Adipocyte (in vitro differentiated cells): ENCODE data around the gene ITSN1.
"Not testable (repeated sequence)": the region's sequence is repeated elsewhere in the genome, so short reads cannot be mapped to it uniquely, and the experiment has no call there.

ENCODE experiments used
- DNase-seq: peaks from one replicate; pipeline ENCODE4 v3.0.0-alpha.2; 2015; ENCODE audit warnings: low read depth
- H3K27me3 ChIP-seq: replicated peaks from 2 replicates; pipeline ENCODE4 v1.7.0; 2013; ENCODE audit warnings: mild to moderate bottlenecking, low read length, moderate library complexity; ENCODE audit not compliant: control insufficient read depth, insufficient read depth
- H3K36me3 ChIP-seq: 2 replicates; pipeline ENCODE4 v1.7.0; 2013; ENCODE audit warnings: low read length, mild to moderate bottlenecking, moderate library complexity; ENCODE audit not compliant: control insufficient read depth, insufficient read depth, severe bottlenecking
- H3K4me1 ChIP-seq: 2 replicates; pipeline ENCODE4 v1.7.0; 2013; ENCODE audit warnings: mild to moderate bottlenecking, low read length, moderate library complexity; ENCODE audit not compliant: control insufficient read depth, insufficient read depth
- H3K4me3 ChIP-seq: 2 replicates; pipeline ENCODE4 v1.7.0; 2013; ENCODE audit warnings: mild to moderate bottlenecking, low read length, moderate library complexity
- H3K9ac ChIP-seq: 2 replicates; pipeline ENCODE4 v1.7.0; 2013; ENCODE audit warnings: mild to moderate bottlenecking, low read length, moderate library complexity
- H3K9me3 ChIP-seq: 2 replicates; pipeline ENCODE4 v1.7.0; 2013; ENCODE audit warnings: mild to moderate bottlenecking, low read length, moderate library complexity; ENCODE audit not compliant: control insufficient read depth

ITSN1 gene

GRCh38 chr21:33858667-33859372 lies 216.5 kb downstream of the ITSN1 start:
- Histone ChIP-seq H3K27me3 (peaks cover 5% of the 10 kb centered on the region), H3K4me3 (no peak overlapping the region), H3K9ac (no peak overlapping the region), H3K9me3 (no peaks in the 10 kb centered on the region), H3K4me1 (peaks cover 15% of the 10 kb centered on the region), H3K36me3 (no peaks in the 10 kb centered on the region)
- DNase-seq = no peak

- Histone ChIP-seq H3K4me3 (no peak overlapping the region), H3K36me3 (no peaks in the 10 kb centered on the region), H3K27me3 (peaks cover 5% of the 10 kb centered on the region), H3K9me3 (no peaks in the 10 kb centered on the region), H3K4me1 (peaks cover 15% of the 10 kb centered on the region), H3K9ac (no peak overlapping the region)
- no peak for DNase-seq
Observed at GRCh38 chr21:33859373-33860102, 217.2 kb downstream of the ITSN1 start.

GRCh38 chr21:33860332-33860879 lies 218.1 kb downstream of the ITSN1 start:
- no peak overlapping the region for H3K9ac ChIP-seq
- H3K9me3 ChIP-seq = no peaks in the 10 kb centered on the region
- H3K36me3 ChIP-seq = no peaks in the 10 kb centered on the region
- peaks cover 10% of the 10 kb centered on the region for H3K4me1 ChIP-seq
- no peak overlapping the region for H3K4me3 ChIP-seq
- peaks cover 5% of the 10 kb centered on the region for H3K27me3 ChIP-seq
- DNase-seq = no peak

GRCh38 chr21:33861125-33861524 lies 218.8 kb downstream of the ITSN1 start:
- no peak overlapping the region for H3K9ac ChIP-seq
- H3K27me3 ChIP-seq = peaks cover 5% of the 10 kb centered on the region
- H3K36me3 ChIP-seq = no peaks in the 10 kb centered on the region
- no peak for DNase-seq
- peaks cover 10% of the 10 kb centered on the region for H3K4me1 ChIP-seq
- H3K4me3 ChIP-seq = no peak overlapping the region
- H3K9me3 ChIP-seq = no peaks in the 10 kb centered on the region

- H3K4me1 ChIP-seq = peaks cover 10% of the 10 kb centered on the region
- H3K27me3 ChIP-seq, H3K9me3 ChIP-seq, H3K9ac ChIP-seq, H3K4me3 ChIP-seq, H3K36me3 ChIP-seq, DNase-seq: not testable (repeated sequence)
Observed at GRCh38 chr21:33863191-33863590, 220.9 kb downstream of the ITSN1 start.

- H3K27me3 ChIP-seq = no peaks in the 10 kb centered on the region
- H3K4me3 ChIP-seq = no peak overlapping the region
- no peak for DNase-seq
- peaks cover 4% of the 10 kb centered on the region for H3K4me1 ChIP-seq
- no peak overlapping the region for H3K9ac ChIP-seq
- no peaks in the 10 kb centered on the region for H3K36me3 ChIP-seq
- no peaks in the 10 kb centered on the region for H3K9me3 ChIP-seq
Observed at GRCh38 chr21:33864150-33864549, 221.8 kb downstream of the ITSN1 start.

- DNase-seq = no peak
- H3K9me3 ChIP-seq = no peaks in the 10 kb centered on the region
- H3K27me3 ChIP-seq = no peaks in the 10 kb centered on the region
- peaks cover 2% of the 10 kb centered on the region for H3K4me1 ChIP-seq
- no peaks in the 10 kb centered on the region for H3K36me3 ChIP-seq
- no peak overlapping the region for H3K9ac ChIP-seq
- H3K4me3 ChIP-seq = no peak overlapping the region
Observed at GRCh38 chr21:33865176-33865575, 222.9 kb downstream of the ITSN1 start.

- no peaks in the 10 kb centered on the region for H3K27me3 ChIP-seq
- no peaks in the 10 kb centered on the region for H3K9me3 ChIP-seq
- H3K36me3 ChIP-seq = no peaks in the 10 kb centered on the region
- no peak overlapping the region for H3K4me3 ChIP-seq
- no peak overlapping the region for H3K9ac ChIP-seq
- no peak for DNase-seq
- peaks cover 11% of the 10 kb centered on the region for H3K4me1 ChIP-seq
Observed at GRCh38 chr21:33865996-33866575, 223.8 kb downstream of the ITSN1 start.

- Histone ChIP-seq H3K9ac (no peak overlapping the region), H3K4me1 (peaks cover 11% of the 10 kb centered on the region), H3K36me3 (no peaks in the 10 kb centered on the region), H3K9me3 (no peaks in the 10 kb centered on the region), H3K27me3 (no peaks in the 10 kb centered on the region), H3K4me3 (no peak overlapping the region)
- DNase-seq = no peak
Observed at GRCh38 chr21:33866826-33867225, 224.5 kb downstream of the ITSN1 start.

- H3K36me3 ChIP-seq, H3K27me3 ChIP-seq, DNase-seq, H3K9ac ChIP-seq, H3K4me3 ChIP-seq, H3K9me3 ChIP-seq: not testable (repeated sequence)
- H3K4me1 ChIP-seq = peaks cover 12% of the 10 kb centered on the region
Observed at GRCh38 chr21:33867868-33868267, 225.6 kb downstream of the ITSN1 start.

- peaks cover 21% of the 10 kb centered on the region for H3K4me1 ChIP-seq
- peak overlapping the region; percentile 51 for H3K9ac ChIP-seq
- DNase-seq = no peak
- H3K27me3 ChIP-seq = no peaks in the 10 kb centered on the region
- H3K36me3 ChIP-seq = no peaks in the 10 kb centered on the region
- no peaks in the 10 kb centered on the region for H3K9me3 ChIP-seq
- no peak overlapping the region for H3K4me3 ChIP-seq
Observed at GRCh38 chr21:33869873-33870272, 227.6 kb downstream of the ITSN1 start.
